HCT116 (cell line): Measurements from ENCODE around the gene MBLAC1. TPM values are rescaled to one million over a fixed set of nuclear protein-coding genes. Genes with fewer than 3 reads are reported as not detected.

Source experiments
- ATAC-seq: fragments of 200-7000 bp; cut with Tn5 transposase; 2 replicates; pipeline ENCODE4 v1.9.1; 2020; ENCODE audit warnings: mild to moderate bottlenecking, moderate library complexity
- BruUV-seq: library from RNA; stranded (reverse); fragments of 400-500 nt; replicated peaks from 2 replicates; lab custom pipeline; 2021; lab: Mats Ljungman, UMichigan
- CTCF ChIA-PET: fragments of 300-600 bp; sonication (Branson Sonifier 250); formaldehyde crosslinking; loops from one replicate; lab custom pipeline; 2021; ENCODE audit warnings: antibody characterized with exemption; lab: Charles Lee
- POLR2A ChIA-PET: fragments of 300-600, 350-600 bp; sonication (Branson Sonifier 250); formaldehyde crosslinking; loops from one replicate; lab custom pipeline; 2021; ENCODE audit warnings: antibody characterized with exemption; lab: Charles Lee
- RAD21 ChIA-PET, 2 experiments: fragments of 300-600 bp; sonication (Branson Sonifier 250); formaldehyde crosslinking; loops; one replicate each; lab custom pipeline; 2023; ENCODE audit warnings: low total read pairs in 2 of 2; ENCODE audit not compliant: uncharacterized antibody in 2 of 2, unreplicated experiment in 2 of 2, low non-redundant PET in 1 of 2; lab: Charles Lee
- DNase-seq: peaks from one replicate; pipeline ENCODE4 v3.0.0-alpha.2; 2010; ENCODE audit warnings: low read depth, low spot score
- H2AFZ ChIP-seq: fragments of 200-600 bp; shearing (Covaris generic), sonication (generic); 2 replicates; pipeline ENCODE4 v1.6.1; 2017; ENCODE audit warnings: low read depth, mixed run types, mixed read lengths, antibody characterized with exemption, low read length; ENCODE audit not compliant: poor library complexity, severe bottlenecking
- H3K27ac ChIP-seq: 2 replicates; pipeline ENCODE4 v1.5.1; 2012; ENCODE audit warnings: low read depth, low read length
- H3K27me3 ChIP-seq: fragments of 200-600 bp; sonication (generic); 2 replicates; pipeline ENCODE4 v1.6.1; 2016; ENCODE audit warnings: mixed run types, low read length, mixed read lengths; ENCODE audit not compliant: insufficient read depth
- H3K36me3 ChIP-seq, 2 experiments: fragments of 200-500 bp in 1 of 2; fragments of 200-600 bp in 1 of 2; sonication (Bioruptor generic) in 1 of 2; sonication (generic) in 1 of 2; 2 replicates each; pipeline versions ENCODE4 v1.5.1 to v1.6.1; 2014 to 2016; ENCODE audit warnings: low read length in 2 of 2, inconsistent platforms in 1 of 2, mixed read lengths in 1 of 2, mixed run types in 1 of 2; ENCODE audit not compliant: insufficient read depth in 2 of 2, control insufficient read depth in 1 of 2
- H3K4me1 ChIP-seq, 2 experiments: fragments of 200-600 bp in 1 of 2; sonication (generic) in 1 of 2; 2 replicates each; pipeline versions ENCODE4 v1.5.1 to v1.6.1; 2012 to 2017; ENCODE audit warnings: low read length in 2 of 2, inconsistent platforms in 1 of 2, mild to moderate bottlenecking in 1 of 2, mixed read lengths in 1 of 2, mixed run types in 1 of 2, moderate library complexity in 1 of 2; ENCODE audit not compliant: insufficient read depth in 2 of 2, control insufficient read depth in 1 of 2
- H3K4me2 ChIP-seq: fragments of 200-600 bp; sonication (generic); 2 replicates; pipeline ENCODE4 v1.6.1; 2017; ENCODE audit warnings: mixed run types, low read length, mixed read lengths
- H3K4me3 ChIP-seq, 2 experiments: fragments of 200-600 bp in 1 of 2; sonication (generic) in 1 of 2; replicated peaks in 1 of 2; 2 replicates each; pipeline ENCODE4 v1.5.1; 2011 to 2016; ENCODE audit warnings: low read length in 2 of 2, control low read depth in 1 of 2, low read depth in 1 of 2, mild to moderate bottlenecking in 1 of 2, mixed read lengths in 1 of 2, mixed run types in 1 of 2
- H3K79me2 ChIP-seq: fragments of 200-600 bp; sonication (generic); 2 replicates; pipeline ENCODE4 v1.6.1; 2017; ENCODE audit warnings: mild to moderate bottlenecking, mixed run types, low read length, moderate library complexity, mixed read lengths; ENCODE audit not compliant: insufficient read depth
- H3K9ac ChIP-seq: fragments of 200-600 bp; sonication (generic); 2 replicates; pipeline ENCODE4 v1.6.1; 2016; ENCODE audit warnings: low read length, mixed read lengths
- H3K9me2 ChIP-seq: fragments of 200-600 bp; sonication (generic), shearing (Covaris generic); 2 replicates; pipeline ENCODE4 v1.6.1; 2017; ENCODE audit warnings: mixed run types, mild to moderate bottlenecking, moderate library complexity; ENCODE audit not compliant: insufficient read depth
- H3K9me3 ChIP-seq, 2 experiments: fragments of 200-500 bp in 1 of 2; fragments of 200-600 bp in 1 of 2; sonication (Bioruptor generic) in 1 of 2; sonication (generic) in 1 of 2; 2 replicates each; pipeline ENCODE4 v1.6.1; 2014 to 2017; ENCODE audit warnings: low read length in 2 of 2, mixed read lengths in 2 of 2, inconsistent platforms in 1 of 2, low read depth in 1 of 2, mild to moderate bottlenecking in 1 of 2, mixed run types in 1 of 2, moderate library complexity in 1 of 2; ENCODE audit not compliant: control insufficient read depth in 1 of 2, insufficient read depth in 1 of 2
- H4K20me1 ChIP-seq: fragments of 200-600 bp; sonication (generic), shearing (Covaris generic); 2 replicates; pipeline ENCODE4 v1.6.1; 2017; ENCODE audit warnings: mixed run types, mild to moderate bottlenecking, moderate library complexity; ENCODE audit not compliant: insufficient read depth
- CBX3 ChIP-seq: IDR thresholded peaks from 2 replicates; pipeline ENCODE4 v1.6.1; 2012; ENCODE audit warnings: low read depth
- JUND ChIP-seq: IDR thresholded peaks from 2 replicates; pipeline ENCODE4 v1.6.1; 2012
- POLR2A ChIP-seq: IDR thresholded peaks from 2 replicates; pipeline ENCODE4 v1.7.0; 2011; ENCODE audit warnings: borderline replicate concordance; ENCODE audit not compliant: insufficient read depth, insufficient read length; ENCODE audit errors: extremely low read depth
- SP1 ChIP-seq: IDR thresholded peaks from 2 replicates; pipeline ENCODE4 v1.6.1; 2012; ENCODE audit warnings: low read depth
- YY1 ChIP-seq: IDR thresholded peaks from 2 replicates; pipeline ENCODE4 v1.6.1; 2011; ENCODE audit warnings: low read length, low read depth, moderate library complexity, mild to moderate bottlenecking; ENCODE audit not compliant: insufficient replicate concordance; ENCODE audit errors: extremely low read depth
- ZFX ChIP-seq: fragments of 450-650 bp; IDR thresholded peaks from 2 replicates; pipeline ENCODE4 v1.6.1; 2017
- ZNF274 ChIP-seq: fragments of 200-500 bp; sonication (Bioruptor generic); IDR thresholded peaks from 2 replicates; pipeline ENCODE4 v1.6.1; 2014; ENCODE audit warnings: mild to moderate bottlenecking, low read depth, low read length, inconsistent platforms
- intact Hi-C: fragments of 100-400 bp; cut with micrococcal nuclease; formaldehyde crosslinking; loops from 2 replicates; pipeline ENCODE4 v1.10.0; 2022
- total RNA-seq: library from RNA; stranded (reverse); gene quantifications from one replicate; pipeline ENCODE4 v1.2.1, GENCODE V29; 2021; ENCODE audit not compliant: unreplicated experiment
- TF ChIP-seq, protein P1 (sequence below): IDR thresholded peaks from 2 replicates; pipeline ENCODE4 v1.6.1; 2011; ENCODE audit warnings: mild to moderate bottlenecking, low read length, moderate library complexity; ENCODE audit not compliant: insufficient replicate concordance; ENCODE audit errors: extremely low read depth
- TF ChIP-seq, protein P2 (sequence below): IDR thresholded peaks from 2 replicates; pipeline ENCODE4 v1.6.1; 2012; ENCODE audit warnings: low read depth

MBLAC1 gene
- total RNA-seq, 1 experiment from 2014 or later: 2.0 TPM

DNA sequence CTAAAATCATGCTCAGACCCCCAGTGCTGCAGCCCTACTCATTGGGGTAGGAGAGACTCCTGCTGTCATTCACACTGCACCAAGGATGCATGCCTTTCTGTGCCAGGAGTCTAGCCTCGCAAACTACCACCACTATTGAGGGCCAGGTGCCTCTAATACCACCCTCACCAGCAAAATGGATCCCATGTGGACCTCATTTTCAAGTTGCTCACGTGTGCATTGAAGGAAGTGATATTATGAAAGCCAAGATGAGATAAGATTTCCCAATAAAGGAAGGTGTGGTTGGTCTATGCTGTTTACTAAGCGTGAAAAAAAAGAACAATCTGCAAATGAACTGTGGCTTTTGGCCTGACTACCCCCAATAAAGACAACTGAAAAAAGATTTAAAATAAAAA, 14.8 kb downstream of the MBLAC1 start:
- no peak overlapping the region for H3K4me3 ChIP-seq
- H3K9me2 ChIP-seq: no peaks in the 10 kb centered on the region
- no peaks in the 10 kb centered on the region for H3K36me3 ChIP-seq
- no peak for ATAC-seq
- H3K4me1 ChIP-seq: no peaks in the 10 kb centered on the region
- H3K27ac ChIP-seq: no peak overlapping the region
- CTCF ChIA-PET: no interaction called here
- H3K9ac ChIP-seq: no peak overlapping the region
- POLR2A ChIA-PET: no interaction called here
- TF ChIP-seq JUND: no peak
- TF ChIP-seq ZNF274: no peak
- no peak for TF ChIP-seq POLR2A
- TF ChIP-seq, protein P1, sequence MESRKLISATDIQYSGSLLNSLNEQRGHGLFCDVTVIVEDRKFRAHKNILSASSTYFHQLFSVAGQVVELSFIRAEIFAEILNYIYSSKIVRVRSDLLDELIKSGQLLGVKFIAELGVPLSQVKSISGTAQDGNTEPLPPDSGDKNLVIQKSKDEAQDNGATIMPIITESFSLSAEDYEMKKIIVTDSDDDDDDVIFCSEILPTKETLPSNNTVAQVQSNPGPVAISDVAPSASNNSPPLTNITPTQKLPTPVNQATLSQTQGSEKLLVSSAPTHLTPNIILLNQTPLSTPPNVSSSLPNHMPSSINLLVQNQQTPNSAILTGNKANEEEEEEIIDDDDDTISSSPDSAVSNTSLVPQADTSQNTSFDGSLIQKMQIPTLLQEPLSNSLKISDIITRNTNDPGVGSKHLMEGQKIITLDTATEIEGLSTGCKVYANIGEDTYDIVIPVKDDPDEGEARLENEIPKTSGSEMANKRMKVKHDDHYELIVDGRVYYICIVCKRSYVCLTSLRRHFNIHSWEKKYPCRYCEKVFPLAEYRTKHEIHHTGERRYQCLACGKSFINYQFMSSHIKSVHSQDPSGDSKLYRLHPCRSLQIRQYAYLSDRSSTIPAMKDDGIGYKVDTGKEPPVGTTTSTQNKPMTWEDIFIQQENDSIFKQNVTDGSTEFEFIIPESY: no peak
- TF ChIP-seq YY1: no peak
- TF ChIP-seq, protein P2, sequence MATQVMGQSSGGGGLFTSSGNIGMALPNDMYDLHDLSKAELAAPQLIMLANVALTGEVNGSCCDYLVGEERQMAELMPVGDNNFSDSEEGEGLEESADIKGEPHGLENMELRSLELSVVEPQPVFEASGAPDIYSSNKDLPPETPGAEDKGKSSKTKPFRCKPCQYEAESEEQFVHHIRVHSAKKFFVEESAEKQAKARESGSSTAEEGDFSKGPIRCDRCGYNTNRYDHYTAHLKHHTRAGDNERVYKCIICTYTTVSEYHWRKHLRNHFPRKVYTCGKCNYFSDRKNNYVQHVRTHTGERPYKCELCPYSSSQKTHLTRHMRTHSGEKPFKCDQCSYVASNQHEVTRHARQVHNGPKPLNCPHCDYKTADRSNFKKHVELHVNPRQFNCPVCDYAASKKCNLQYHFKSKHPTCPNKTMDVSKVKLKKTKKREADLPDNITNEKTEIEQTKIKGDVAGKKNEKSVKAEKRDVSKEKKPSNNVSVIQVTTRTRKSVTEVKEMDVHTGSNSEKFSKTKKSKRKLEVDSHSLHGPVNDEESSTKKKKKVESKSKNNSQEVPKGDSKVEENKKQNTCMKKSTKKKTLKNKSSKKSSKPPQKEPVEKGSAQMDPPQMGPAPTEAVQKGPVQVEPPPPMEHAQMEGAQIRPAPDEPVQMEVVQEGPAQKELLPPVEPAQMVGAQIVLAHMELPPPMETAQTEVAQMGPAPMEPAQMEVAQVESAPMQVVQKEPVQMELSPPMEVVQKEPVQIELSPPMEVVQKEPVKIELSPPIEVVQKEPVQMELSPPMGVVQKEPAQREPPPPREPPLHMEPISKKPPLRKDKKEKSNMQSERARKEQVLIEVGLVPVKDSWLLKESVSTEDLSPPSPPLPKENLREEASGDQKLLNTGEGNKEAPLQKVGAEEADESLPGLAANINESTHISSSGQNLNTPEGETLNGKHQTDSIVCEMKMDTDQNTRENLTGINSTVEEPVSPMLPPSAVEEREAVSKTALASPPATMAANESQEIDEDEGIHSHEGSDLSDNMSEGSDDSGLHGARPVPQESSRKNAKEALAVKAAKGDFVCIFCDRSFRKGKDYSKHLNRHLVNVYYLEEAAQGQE: no peak
- no peak for TF ChIP-seq SP1
- no peak for TF ChIP-seq ZFX
- no peak for TF ChIP-seq CBX3
- TF ChIP-seq, all 23 proteins: peak for 0
- Histone ChIP-seq H2AFZ (no peak overlapping the region), H3K79me2 (no peaks in the 10 kb centered on the region), H3K27me3 (no peaks in the 10 kb centered on the region), H4K20me1 (no peaks in the 10 kb centered on the region), H3K9me3 (no peaks in the 10 kb centered on the region), H3K4me2 (no peak overlapping the region)
- no TSS peak for BruUV-seq
- intact Hi-C loops: no loop called here
- RAD21 ChIA-PET: no interaction called here
- no peak for DNase-seq
